Mesodermal cell (in vitro differentiated cells): ENCODE data around the gene RELN.

ENCODE experiments used
- H3K27ac ChIP-seq: 2 replicates; pipeline ENCODE4 v1.7.0; 2013; ENCODE audit warnings: mild to moderate bottlenecking, low read depth, low read length, moderate library complexity; ENCODE audit not compliant: severe bottlenecking
- H3K36me3 ChIP-seq: 2 replicates; pipeline ENCODE4 v1.7.1; 2013; ENCODE audit warnings: mild to moderate bottlenecking, low read length, moderate library complexity; ENCODE audit not compliant: control insufficient read depth, insufficient read depth
- H3K4me1 ChIP-seq: one replicate; pipeline ENCODE4 v1.7.1; 2013; ENCODE audit warnings: mild to moderate bottlenecking, low read length; ENCODE audit not compliant: insufficient read depth, control insufficient read depth, poor library complexity, severe bottlenecking
- H3K4me3 ChIP-seq: 2 replicates; pipeline ENCODE4 v1.7.0; 2013; ENCODE audit warnings: low read length, control low read depth, mild to moderate bottlenecking; ENCODE audit not compliant: insufficient read depth, poor library complexity, severe bottlenecking; ENCODE audit errors: extremely low read depth
- H3K9me3 ChIP-seq: 2 replicates; pipeline ENCODE4 v1.7.1; 2013; ENCODE audit warnings: mild to moderate bottlenecking, low read length, moderate library complexity; ENCODE audit not compliant: control insufficient read depth
- WGBS, 2 experiments: methylation state at CpG; one replicate each; pipeline ENCODE4 v1.1.5; 2013; ENCODE audit warnings: missing lambda C conversion rate in 2 of 2; ENCODE audit not compliant: insufficient coverage in 2 of 2; 5-methylcytosine and 5-hydroxymethylcytosine counted together

The RELN gene

DNA sequence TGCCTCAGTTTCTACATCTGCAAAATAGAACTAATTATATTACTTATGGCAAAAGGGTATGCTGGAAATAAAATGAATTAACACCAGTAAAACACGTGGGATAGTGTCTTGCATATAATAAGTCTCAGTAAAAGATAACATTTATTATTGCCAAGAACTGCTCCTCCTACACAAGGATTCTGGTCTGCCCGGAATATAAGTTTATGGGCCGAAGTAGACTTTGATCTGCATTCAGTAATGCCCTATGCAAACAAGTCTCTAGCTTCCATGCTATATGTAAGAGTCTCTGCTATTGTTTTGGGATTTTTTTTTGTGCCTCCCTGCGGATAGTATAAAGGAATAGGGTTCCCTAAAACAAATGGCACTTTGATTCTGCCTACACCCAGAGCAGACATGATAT lies 417.9 kb downstream of the RELN start:
- WGBS, 2 experiments, result no CpG with 5 or more reads among the region's 4 CpGs
- Histone ChIP-seq H3K4me3 (no peak overlapping the region), H3K27ac (no peak overlapping the region)

DNA sequence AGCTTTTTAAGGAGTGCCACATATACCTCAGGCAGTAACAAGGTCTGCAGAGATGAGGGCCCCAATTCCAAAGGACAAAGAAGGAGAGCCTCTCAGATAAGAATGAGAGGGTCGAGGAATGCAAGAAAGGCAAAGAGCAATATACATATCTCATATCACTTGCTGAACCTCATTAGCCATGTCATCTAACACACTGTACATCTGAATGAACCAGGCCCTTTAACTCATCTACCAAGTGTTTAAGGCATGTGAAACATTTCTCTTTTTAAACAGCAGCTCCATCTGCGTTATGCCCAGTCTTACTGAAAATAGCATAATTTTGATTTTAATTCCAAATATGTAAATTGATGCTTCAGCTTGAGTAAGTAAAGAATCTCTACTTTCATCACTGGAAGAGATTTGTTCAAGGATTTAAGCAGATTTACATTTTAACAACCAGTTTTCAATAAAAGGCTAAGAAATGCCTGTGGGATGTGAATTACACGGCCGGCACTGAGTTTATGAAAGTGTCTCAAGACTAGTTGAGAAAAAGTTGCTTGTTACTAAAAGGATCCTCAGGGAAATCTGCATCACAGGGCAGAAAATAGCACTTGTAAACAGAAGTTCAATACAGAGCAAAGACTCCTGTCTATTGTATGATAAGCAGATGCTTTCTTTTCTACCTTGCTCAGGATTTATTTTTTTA lies 419.7 kb downstream of the RELN start:
- Histone ChIP-seq H3K4me1 (no peaks in the 10 kb centered on the region), H3K4me3 (no peak overlapping the region), H3K27ac (no peak overlapping the region), H3K36me3 (no peaks in the 10 kb centered on the region), H3K9me3 (no peaks in the 10 kb centered on the region)
- WGBS, 2 experiments, result 75 to 100% methylated on average over 1 to 2 of the region's 4 CpGs

More for the DNA sequence above, 417.9 kb downstream of the RELN start:
- Histone ChIP-seq H3K9me3 (no peaks in the 10 kb centered on the region), H3K4me1 (no peaks in the 10 kb centered on the region), H3K36me3 (no peaks in the 10 kb centered on the region)

DNA sequence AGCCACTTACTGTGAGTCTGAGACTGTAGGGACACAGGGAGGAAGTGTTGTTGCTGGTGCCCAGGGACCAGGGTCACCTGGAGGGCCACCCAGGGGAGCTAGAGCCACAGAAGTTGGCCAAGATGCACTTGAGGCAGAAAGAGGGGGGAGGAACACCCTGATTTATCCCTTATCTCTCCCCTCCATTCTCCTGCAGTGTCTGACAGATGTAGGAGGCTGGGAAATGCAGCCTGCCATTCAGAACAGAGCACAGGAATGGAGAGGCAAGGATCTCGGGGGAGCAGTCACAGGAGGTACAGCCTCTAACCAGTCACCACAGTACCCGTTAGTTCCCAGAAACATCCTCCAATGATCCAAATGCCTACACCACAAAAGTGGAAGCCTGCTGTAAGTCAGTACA lies 425.0 kb downstream of the RELN start:
- Histone ChIP-seq H3K4me3 (no peak overlapping the region), H3K36me3 (no peaks in the 10 kb centered on the region), H3K4me1 (no peaks in the 10 kb centered on the region), H3K9me3 (no peaks in the 10 kb centered on the region), H3K27ac (no peak overlapping the region)
- 50% methylated on average over 1 of the region's 2 CpGs; no CpG with 5 or more reads in 1 of the 2 experiments for WGBS, 2 experiments

DNA sequence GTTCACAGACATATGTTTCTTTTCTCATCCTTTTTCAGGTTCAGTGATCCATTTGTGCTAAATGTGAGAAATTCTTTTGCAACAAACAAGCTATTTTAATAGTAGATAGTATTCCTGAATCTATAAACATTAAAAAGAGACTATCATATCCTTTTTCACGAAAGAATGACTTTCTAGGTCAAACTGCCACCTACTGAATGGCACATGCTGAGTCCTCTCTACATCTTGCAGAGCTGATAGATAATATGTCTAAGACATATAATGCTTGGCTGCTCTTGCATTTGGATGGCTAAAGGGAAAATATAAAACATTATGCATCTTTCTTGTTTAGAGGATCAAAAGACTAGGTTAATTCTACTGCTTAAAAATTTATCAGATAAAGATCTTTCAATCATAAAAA lies 429.3 kb downstream of the RELN start:
- Histone ChIP-seq H3K4me3 (no peak overlapping the region), H3K27ac (no peak overlapping the region), H3K9me3 (no peaks in the 10 kb centered on the region), H3K4me1 (no peaks in the 10 kb centered on the region), H3K36me3 (no peaks in the 10 kb centered on the region)
- no CpG with 5 or more reads among the region's 1 CpG for WGBS, 2 experiments

DNA sequence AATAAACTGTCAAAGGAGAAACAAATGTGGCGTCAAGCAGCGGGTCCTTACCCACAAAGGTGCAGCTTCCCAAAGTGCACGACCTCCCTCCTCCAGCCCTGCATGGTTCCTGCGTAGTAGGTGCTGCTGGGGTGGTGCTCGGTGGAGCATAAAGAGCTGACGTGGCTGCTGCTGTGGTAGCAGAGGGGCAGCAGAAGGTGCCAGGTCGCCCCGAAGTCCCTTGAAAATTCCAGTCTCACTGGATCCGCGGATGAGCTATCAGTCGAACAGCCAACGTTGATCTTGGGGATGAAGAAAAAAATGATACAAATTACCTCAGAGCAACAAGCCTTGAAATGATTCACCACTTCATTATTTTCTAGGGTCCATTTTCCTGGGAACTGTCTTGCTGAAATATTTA lies 438.4 kb downstream of the RELN start:
- no peak overlapping the region for H3K4me3 ChIP-seq
- no peaks in the 10 kb centered on the region for H3K4me1 ChIP-seq
- whole genome bisulfite sequencing, 2 experiments, result 80 to 88% methylated on average over 6 to 10 of the region's 12 CpGs
- H3K36me3 ChIP-seq, result no peaks in the 10 kb centered on the region
- no peak overlapping the region for H3K27ac ChIP-seq
- no peaks in the 10 kb centered on the region for H3K9me3 ChIP-seq

DNA sequence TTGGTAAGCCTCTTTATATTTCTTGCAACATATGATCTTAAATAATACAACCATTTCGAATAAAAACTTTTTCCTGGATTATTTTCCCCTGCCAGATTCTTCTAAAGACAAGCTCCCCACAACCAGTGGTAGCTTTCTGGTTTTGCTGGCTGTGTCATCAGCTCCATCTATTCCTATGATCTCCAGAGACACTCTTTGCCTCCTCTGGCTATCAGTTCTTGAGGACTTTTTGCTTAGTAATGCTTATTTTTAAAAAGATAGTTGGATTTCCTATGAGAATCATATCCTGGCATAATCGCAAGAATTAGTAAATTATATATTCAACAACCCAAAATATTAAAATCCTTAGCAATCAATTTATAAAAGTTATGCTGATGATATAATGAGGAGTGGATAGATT lies 439.7 kb downstream of the RELN start:
- Histone ChIP-seq H3K4me3 (no peak overlapping the region), H3K36me3 (no peaks in the 10 kb centered on the region), H3K27ac (no peak overlapping the region), H3K9me3 (no peaks in the 10 kb centered on the region), H3K4me1 (no peaks in the 10 kb centered on the region)
- 50% methylated on average over 1 of the region's 2 CpGs; no CpG with 5 or more reads in 1 of the 2 experiments for WGBS, 2 experiments

DNA sequence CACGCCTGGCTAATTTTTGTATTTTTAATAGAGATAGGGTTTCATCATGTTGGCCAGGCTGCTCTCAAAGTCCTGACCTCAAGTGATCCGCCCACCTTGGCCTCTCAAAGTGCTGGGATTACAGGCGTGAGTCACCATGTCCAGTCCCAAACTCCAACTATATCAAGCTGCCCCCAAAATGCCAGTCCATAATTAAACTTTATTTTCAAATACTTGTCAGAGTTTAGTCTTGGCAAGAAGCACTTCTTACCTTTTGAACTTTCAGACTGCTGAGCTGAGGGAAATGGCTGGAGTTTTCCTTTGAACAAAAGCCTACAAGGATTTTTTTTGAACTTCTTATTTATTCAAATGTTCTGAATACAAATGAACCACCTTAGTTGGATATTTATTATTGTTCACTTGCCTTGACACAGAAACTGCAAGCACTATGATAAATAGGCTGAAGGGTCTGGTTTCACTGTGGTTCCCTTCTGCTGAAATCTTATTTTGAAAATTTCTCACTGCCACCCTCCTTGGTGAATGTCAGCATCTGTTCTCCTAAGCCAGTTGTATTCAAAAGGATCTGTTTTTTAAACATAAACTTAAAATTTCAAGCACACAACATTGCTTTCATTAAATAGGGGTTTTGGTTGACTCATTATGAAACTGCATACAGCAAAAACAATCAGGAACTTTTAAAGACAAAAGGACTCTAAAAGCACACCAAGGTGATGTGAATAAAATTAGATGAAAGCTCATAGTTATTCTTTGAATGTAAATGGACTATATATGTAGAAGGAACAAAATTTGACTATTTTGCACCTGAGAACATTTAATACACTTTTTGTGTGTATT lies 441.8 kb downstream of the RELN start:
- 72 to 80% methylated on average over 2 of the region's 3 CpGs for WGBS, 2 experiments
- no peak overlapping the region for H3K27ac ChIP-seq
- H3K4me1 ChIP-seq, result no peaks in the 10 kb centered on the region
- H3K4me3 ChIP-seq, result no peak overlapping the region
- H3K9me3 ChIP-seq, result no peaks in the 10 kb centered on the region
- no peaks in the 10 kb centered on the region for H3K36me3 ChIP-seq

DNA sequence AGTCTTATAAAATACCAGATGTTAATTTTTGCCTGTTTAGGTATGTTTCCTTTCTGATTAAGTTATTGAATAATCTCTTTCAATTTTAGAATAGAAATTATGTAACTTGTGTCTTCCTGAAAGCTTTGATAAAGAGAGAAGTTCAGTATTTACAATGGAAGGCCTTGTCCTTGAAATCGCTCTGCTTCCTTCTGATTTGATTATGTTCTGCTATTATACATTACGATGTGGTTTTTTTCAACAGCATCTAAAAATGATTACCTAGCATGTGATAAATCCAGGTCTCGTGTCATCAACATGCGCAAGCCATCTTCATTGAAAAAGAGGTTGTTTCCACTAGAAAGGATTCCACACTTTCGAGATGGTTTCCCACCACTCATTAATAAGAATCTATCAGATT lies 447.0 kb downstream of the RELN start:
- Histone ChIP-seq H3K4me3 (no peak overlapping the region), H3K27ac (no peak overlapping the region), H3K9me3 (no peaks in the 10 kb centered on the region), H3K4me1 (no peaks in the 10 kb centered on the region), H3K36me3 (no peaks in the 10 kb centered on the region)
- WGBS, 2 experiments, result 73% methylated on average over 4 of the region's 5 CpGs; no CpG with 5 or more reads in 1 of the 2 experiments

DNA sequence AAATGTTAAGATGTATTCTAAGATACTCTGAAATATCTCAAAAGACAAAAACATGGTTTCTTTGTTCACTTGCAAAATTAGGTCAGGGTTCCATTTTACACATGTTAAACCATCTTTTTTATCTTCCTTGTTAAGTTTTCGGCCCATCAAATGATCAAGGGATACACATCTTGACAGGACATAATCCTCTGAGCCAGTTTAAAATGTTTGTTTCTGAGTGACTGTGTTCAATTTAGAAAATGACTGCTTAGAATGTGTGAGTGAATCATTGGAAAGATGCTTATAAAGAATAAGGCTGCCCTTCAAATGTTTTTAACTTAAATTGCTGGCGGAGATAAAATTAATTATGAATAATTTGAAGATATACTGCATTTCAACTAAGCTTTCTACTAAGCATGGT lies 447.5 kb downstream of the RELN start:
- Histone ChIP-seq H3K4me3 (no peak overlapping the region), H3K4me1 (no peaks in the 10 kb centered on the region), H3K36me3 (no peaks in the 10 kb centered on the region), H3K9me3 (no peaks in the 10 kb centered on the region), H3K27ac (no peak overlapping the region)
- 50 to 100% methylated on average over 1 of the region's 2 CpGs for WGBS, 2 experiments

DNA sequence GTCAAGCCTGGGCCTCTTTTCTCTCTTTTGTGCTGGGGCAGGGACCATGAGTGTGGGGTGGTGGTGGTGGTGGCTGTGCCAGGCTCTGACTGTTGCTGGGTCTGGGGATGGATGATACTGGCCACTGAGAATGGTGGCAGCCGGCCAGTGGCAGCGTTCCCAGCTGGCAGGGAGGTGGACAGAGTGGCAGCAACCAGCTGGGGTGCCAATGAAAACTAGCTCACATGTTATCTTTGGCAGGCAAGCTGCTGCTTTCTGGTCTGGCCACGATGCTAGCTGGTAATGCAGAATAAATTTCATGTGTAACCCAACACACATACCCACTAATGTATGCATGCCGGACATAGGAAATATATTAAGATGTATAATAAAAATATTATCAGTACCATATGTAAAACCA lies 448.4 kb downstream of the RELN start:
- H3K27ac ChIP-seq, result no peak overlapping the region
- no peak overlapping the region for H3K4me3 ChIP-seq
- H3K9me3 ChIP-seq, result no peaks in the 10 kb centered on the region
- no peaks in the 10 kb centered on the region for H3K36me3 ChIP-seq
- 71 to 81% methylated on average over 2 to 3 of the region's 4 CpGs for WGBS, 2 experiments
- no peaks in the 10 kb centered on the region for H3K4me1 ChIP-seq

DNA sequence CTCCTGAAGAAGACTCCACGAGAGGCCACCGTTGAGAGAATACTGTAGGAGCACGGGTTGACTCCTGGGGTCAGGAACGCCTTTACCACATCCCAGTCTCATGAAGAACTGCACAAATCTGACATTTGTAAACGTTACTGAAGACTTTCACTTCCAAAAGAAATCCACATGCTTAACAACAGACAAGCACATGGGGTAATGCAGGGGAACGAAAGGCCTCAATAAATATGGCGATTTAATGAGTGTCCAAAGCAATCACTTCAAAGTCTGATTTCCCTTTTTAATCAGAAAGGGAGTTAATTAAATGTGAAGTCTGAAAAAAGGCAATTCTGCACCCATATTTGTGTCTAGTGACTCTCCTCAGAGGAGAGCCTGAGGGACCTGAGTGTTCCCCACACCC lies 449.1 kb downstream of the RELN start:
- 60 to 84% methylated on average over 2 to 5 of the region's 7 CpGs for WGBS, 2 experiments
- Histone ChIP-seq H3K9me3 (no peaks in the 10 kb centered on the region), H3K27ac (no peak overlapping the region), H3K36me3 (no peaks in the 10 kb centered on the region), H3K4me3 (no peak overlapping the region), H3K4me1 (no peaks in the 10 kb centered on the region)
